ENCODE measurements around the gene CTDNEP1.

The CTDNEP1 gene

DNA sequence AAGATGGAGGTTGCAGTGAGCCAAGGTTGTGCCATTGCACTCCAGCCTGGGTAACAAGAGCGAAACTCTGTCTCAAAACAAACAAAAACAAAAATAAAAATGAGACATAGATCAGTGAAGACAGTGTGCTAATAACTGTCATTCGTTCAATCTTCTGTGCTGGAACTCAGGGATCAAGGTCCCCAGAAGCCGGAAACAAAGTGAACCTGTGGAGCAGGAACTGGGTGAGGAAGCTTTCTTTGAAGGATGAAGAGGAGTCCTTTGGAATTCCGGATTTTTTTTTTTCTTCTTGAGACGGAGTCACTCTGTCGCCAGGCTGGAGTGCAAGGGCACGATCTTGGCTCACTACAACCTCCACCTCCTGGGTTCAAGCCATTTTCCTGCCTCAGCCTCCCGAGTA is 27.9 kb upstream of the CTDNEP1 start:
- no peak for DNase-seq

DNA sequence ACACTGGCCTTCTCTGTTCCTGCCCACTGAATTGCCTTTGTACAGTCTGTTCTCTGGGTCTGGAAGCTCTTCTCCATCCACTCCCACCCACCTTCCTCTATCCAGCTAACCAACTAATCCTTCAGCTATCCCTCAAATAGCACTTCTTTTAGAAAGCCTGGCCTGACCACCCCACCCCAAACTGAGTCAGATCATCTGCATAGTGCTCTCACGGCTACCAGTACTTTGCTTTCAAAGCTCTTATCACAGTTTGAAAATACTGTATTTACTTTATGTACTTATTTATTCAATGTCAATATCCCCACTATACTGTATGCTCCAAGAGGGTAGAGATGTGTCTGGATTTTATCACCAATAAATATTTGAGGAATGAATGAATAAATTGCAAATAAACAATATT is 15.2 kb upstream of the CTDNEP1 start:
- no peak for DNase-seq

DNA sequence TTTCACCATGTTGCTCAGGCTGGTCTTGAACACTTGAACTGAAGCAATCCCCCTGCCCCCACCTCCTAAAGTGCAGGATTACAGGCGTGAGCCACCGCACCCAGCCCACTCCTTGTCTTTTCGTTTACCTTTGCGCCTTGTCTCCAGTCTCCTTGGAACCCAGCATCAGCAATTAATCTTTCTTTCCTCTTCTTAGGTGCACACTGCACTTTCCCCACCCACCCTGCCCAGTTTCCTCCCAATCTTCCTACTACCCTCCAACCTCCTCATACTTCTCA is 12.2 kb upstream of the CTDNEP1 start:
- DNase-seq, result no peak

DNA sequence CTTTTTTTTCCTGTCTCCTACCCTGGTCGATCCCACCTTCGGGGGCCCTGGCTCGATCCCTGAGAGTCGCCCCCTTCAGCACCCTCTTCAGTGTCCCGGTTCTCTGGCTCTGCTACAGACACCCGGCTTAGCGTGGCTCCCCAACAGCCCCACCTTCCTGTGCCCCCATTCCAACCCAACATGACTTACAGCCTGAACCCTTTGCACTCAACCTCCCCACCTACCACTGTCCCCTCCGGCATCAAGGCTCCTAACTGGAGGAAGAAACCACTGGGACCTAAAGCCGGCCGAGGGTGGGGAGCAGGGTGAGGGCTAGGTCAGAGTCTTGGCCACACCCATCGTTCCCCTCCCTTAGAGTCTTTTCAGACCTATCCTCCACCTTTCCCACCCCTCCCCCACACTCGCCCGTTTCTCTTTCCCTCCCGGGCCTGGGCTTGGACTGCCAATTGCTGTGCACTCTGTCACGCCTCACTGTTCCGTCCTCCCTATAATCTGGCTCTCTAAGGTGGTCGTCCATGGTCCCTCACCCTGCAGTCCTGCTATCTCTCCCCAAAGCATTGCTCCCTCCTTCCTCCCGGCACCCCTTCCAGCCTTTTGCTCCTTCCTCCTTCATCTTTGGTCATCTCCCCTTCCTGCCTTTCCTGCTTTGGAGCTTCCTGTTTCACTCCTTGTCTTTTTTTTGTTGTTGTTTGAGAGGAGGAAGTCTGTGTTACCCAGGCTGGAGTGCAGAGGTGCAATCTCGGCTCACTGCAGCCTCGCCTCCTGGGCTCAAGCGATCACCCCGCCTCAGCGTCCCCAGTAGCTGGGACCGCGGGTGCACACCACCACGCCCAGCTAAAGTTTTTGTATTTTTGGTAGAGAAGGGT is 11.6 kb upstream of the CTDNEP1 start:
- peak; percentile 19 for DNase-seq

DNA sequence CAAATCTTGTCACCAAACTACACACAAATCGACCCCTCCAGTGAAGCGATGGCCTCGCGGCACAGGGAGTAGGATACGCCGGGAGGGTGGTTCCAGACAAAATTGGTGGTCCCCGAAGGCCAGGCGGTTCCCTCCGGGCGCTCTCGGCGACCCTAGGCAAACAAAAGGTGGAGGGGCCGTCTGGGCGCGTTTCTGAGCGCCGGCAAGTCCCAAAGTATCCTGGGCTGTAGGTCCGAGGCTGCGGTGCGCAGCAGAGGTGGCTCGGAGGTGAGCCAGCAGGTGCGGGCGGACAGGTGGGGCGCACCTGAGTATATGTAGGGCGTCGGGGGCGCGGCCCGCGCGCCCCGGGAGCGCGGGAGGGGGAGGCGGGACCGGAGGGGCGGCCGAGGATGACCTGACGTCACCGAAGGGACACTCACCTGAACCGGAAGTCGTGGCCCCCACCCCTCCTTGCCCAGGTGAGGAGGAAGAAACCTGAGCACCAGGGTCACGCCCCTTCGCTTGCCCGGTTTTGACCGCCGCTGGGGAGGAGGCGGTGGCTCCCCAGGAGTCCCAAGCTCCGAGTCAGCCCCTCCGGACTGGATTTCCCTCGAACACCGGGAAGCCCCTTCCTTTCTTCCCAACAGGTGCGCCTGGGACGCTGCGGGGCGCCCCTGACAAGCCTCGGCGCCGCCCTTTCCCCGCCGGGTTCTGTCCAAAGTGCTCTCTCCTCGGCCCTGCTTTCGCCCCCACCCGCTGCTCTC is 10.8 kb upstream of the CTDNEP1 start, which contains the start of gene CLDN7:
TSS of gene CLDN7 (minus strand) at position 287 of the 743 bp plus-strand sequence. CDS start 435 bp downstream, outside the sequence.
- peak; percentile 19 for DNase-seq

DNA sequence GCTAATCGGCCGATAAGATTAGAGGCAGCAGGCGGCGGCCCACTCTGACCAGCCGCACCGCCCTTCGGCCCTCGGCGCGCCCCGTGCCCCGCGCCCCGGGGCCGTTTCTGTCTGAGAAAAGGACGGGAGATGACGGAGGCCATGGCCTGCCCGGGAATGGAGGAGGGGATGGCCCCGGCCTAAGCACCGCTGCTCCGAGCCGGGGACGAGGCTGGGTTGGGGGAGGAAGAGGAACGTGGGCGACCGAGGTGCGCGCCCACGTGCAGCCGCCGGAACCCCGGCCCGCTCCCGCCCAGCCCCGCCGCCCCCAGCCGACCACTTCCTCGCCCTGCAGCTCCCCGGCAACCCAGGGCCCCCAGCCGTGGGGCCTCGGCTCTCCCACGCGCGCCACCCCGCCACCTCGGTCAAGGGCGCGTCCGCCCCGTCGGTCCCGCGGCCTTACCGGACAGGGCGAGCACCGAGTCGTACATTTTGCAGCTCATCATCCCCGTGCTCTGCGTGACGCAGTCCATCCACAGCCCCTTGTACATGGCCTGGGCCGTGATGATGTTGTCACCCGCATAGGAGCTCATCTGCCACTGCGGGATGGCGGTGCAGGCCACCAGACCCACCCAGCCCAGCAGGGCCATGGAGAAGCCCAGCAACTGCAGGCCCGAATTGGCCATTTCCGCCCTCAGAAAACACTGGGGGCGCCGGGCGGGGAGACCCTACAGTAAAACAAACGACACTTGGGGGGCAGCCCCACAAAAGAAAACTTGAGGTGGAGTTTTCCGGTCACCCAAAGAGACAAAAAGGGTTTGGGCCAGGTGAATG is 10.1 kb upstream of the CTDNEP1 start:
- DNase-seq, result peak; percentile 46

DNA sequence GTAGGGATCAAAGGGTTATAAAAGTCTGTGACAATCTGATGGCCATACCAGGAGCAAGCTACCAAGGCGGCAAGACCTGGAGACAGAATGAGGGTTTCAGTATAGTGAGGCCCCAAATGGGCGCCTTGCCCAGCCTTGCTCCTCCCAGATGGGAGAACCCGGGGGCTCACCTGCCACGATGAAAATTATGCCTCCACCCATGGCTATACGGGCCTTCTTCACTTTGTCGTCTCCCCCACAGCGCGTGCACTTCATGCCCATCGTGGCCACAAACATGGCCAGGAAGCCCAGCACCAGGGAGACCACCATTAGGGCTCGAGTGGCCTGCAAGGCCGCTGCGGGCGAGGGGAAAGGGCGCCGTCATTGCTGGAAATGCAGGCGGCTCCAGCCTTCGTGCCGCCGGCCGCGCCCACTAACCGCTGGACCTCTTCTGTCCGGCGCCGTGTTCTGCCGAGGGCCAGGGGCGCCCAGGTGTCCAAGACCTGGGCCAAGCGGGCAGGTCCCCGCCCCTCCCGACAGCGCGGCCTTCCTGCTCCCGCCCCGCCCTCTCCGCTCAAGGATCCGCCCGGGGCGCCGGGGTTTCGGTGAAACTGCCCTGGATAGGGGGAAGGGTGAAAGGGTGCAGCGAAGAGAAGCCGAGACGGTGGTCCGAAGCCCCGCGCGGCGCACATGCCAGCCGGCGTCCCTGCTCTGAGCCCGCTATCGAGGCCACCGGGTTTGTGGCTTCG is 9.3 kb upstream of the CTDNEP1 start:
- peak; percentile 59 for DNase-seq

DNA sequence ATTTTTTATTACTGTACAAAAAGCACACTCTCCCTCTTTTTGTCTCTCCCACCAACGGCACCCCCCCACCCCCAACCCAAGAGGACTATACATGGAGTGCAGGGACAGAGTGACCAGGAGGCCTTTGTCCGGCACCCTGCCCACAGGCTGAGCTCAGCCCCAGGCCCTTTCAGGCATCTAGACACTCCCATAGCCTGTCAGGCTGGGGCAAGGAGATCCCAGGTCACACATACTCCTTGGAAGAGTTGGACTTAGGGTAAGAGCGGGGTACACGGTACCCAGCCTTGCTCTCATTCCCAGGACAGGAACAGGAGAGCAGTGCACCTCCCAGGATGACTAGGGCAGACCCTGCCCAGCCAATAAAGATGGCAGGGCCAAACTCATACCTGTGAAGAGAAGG is 8.6 kb upstream of the CTDNEP1 start:
- no peak for DNase-seq

DNA sequence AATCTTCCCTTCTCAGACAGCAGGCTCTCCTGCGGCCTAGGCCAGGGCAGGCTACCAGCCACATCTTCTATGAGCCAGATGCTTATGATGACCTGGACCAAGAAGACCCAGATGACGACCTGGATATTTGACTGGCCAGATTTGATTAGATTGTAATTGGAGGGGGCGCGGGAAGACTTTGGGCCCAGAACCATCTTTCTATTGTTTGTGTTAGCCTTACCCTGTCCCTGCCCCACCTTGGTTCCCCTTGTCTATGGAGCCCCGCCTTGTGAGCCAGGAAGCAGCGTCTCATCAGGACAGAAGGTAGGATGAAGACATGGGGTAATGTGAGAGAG is 8.0 kb upstream of the CTDNEP1 start:
- no peak for DNase-seq

DNA sequence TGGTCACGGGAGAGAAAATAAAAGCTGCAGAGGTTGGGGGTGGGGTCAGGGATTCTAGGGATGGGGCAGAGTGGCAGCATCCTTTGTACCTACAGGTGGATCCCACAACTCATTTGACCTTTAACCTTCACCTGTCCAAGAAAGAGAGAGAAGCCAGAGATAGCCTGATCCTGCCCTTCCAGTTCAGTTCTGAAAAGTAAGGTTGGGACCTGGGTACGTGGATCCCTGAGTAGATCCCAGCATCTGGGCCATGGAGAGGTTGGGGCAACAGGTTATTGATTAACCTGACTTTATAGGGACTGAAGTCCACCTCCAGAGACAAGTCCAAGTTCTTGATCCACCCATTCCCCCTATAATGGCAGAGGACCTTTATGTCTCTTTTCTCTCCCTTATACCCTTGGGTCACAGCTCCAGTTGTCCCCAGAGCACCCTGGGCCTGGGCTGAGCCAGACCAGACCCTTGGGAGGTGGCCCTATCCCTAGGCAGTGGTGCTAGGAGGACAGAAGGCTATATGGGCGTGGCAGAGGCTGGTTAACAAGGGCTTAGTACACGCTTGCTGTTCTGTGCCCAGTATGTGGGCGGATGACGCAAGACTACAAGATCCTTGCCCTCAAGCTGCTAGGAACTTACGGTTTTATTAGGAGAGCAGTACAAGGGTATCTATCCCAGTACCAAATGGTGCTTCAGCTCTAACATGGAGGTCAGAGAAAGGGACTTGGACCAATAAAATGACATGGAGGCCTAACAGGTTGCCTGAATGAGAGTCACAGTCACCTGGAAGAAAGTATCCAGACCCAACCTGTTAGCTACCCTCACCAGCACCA is 7.4 kb upstream of the CTDNEP1 start:
- DNase-seq, result no peak

DNA sequence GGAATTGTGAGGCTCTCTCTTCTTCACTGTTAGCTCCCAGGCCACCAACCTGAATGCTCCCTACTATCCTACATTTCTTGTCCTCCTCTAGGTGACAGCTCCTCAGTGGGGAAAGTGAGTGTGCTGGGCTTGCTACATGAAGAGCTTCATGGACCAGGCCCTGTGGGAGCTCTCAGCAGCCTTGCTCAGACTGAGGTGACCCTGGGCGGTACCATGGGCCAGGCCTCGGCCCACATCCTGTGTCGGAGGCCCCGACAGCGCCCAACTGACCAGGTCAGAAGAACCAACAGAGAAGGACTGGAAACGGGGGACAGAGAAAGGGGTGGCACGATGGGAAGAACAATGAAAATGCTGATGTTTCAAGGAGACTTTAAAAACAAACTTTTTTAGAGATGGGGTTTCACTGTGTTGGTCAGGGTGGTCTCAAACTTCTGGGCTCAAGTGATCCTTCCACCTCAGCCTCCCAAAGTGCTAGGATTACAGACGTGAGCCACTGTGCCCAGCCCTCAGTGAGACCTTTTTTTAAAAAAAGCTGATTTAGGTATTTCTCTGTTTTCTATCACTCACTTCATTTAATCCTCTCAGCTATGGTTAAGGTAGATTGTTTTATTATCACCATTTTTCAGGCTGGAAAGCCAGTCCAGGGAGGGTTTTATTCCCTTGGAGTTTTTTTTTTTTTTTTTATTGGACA is 5.4 kb upstream of the CTDNEP1 start:
- DNase-seq, result no peak

DNA sequence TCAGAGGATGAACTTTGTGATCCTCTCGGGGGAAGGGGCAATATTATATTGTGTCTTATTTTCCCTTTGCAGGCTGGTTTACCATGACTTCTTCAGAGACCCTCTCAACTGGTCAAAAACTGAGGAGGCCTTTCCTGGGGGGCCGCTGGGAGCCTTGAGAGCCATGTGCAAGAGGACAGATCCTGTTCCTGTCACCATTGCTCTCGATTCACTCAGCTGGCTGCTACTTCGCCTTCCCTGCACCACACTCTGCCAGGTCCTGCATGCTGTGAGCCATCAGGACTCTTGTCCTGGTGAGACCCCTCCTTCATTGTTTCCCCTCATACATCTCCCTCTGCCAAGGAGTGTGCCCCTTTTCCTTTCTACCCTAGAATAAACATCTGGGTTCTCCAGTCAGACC is 3.0 kb upstream of the CTDNEP1 start:
- no peak for DNase-seq

DNA sequence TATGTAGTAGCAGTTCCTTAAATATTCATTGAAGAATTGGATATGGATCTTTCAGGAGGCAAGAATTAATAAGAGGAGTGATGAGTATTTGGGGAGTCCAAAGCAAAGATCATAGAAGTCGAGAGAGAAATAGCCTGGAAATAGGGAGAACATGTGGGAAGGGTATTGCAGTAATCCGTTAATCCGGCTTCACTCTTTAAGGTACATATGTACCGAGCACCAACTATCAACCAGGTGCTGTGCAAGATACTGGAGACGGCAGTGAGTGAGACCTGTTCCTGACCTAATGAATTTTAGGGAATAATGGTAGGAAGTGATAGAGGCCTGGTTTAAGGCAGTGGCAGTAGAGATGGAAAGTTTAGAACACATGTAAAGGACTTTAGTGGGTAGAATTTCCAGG is 1.5 kb upstream of the CTDNEP1 start:
- DNase-seq, result no peak

DNA sequence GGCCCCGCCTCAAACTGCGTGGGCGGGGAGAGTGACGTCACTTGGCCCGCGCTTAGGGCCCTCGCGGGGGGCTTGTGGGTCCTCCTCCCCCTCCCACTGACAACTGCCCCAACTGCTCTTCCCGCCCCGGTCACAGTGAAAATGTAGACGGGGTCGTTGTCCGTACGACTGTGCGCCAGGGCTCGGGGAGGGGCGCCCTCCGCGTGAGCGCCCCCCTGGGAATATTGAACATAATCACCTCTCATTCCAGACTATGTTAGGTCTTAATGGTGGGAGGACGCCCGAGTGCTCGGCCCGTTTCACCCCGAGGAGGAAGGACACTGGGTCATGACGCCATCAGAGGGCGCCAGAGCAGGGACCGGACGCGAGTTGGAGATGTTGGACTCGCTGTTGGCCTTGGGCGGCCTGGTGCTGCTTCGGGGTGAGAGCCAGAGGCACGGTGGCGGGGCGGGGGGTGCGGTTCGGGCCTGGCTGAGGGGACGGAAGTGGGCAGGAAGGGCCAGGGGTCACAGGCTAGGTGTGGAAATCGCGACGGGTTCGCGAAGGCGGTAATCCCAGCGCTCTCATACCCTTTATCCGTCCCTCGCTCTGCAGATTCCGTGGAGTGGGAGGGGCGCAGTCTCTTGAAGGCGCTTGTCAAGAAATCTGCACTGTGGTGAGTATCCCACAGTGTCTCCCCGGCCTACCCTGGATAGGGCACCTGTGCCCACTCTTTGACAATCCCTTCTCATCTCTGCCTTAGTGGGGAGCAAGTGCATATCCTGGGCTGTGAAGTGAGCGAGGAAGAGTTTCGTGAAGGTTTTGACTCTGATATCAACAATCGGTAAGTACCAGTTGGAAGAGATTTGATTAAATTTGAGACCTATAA is 876 bp upstream of the CTDNEP1 start, which contains the start of gene ELP5:
TSS of gene ELP5 (plus strand) at position 40 of the 868 bp plus-strand sequence. CDS start at position 376, 336 bp downstream.
- DNase-seq, result peak; percentile 87

DNA sequence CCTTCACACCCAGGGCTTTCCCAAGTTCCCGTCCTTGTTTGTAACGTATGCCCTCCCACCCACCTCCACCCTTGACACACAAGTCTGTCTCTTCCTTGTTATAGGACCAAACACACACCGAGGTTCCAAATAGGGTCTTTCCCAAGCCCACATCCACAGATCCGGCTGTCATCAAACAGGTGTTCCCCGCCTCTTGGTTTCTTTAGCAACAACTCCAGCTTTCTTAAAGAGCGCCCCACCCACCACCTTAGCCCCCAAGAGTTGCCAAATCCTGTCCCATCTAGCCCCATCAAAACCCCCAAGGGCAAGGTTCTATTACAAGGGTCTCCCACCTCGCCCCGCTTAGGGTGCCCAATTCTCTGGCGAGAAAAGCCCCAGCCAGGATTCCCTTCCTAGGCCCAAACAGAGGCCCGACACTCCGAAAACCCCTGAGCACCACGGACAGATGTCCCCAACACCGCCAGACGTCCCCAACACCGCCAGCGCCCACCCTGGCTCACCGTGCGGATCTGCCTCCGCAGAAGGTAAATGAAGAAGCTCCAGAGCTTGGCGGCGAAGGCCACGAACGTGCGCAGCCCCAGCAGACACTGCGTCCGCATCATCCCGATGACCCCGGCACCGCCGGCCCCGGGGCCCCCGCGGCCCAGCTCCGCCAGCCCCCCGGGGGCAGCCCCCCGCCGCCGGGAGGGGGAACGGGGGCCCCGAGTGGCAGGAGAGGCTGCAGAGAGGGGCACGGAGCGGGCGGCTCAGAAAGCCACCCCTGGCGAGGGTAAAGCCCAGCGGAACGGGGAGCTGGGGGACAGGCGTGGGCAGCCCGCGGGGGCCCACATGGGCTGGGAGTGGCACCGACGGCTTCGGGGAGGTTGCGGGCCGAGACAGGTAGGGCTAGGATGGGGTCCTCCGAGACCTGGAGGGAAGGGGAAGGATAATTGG is 573 bp downstream of the CTDNEP1 start:
- no peak for DNase-seq

DNA sequence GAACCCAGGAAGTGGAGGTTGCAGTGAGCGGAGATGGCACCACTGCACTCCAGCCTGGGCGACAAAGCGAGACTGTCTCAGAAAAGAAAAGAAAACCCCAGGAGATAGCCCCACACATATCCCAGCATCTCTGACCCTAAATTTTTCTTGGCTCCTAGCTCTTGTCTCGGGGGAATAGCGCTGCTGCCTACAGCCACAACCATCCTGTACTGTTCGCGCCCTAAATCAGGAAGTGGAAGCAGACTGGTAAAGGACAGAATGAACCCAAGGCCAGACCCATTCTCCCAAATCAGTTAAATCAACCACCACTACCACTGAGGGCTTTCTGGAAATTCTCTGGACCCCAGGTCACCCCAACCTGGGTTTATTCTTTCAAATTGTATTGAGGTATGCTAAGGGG is 1.7 kb downstream of the CTDNEP1 start:
- no peak for DNase-seq

DNA sequence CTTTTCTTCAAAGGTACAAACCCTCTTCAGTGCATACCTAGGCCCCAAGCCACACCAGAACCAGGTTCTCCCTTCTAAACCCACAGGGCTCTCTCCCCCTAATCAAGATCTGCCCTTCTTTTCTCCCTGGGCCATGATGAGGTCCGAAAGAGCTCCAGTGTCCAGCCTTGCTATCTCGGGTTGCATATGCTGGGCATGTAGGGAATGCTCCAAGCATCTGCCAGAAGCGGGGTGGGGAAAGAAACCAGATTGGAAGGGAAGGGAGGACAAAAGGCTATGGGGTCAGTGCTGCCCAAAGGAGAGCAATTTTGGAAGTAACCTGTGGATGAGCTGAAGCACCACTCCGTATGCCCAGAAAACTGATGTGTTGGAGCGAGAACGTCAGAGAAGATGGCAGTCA is 2.3 kb downstream of the CTDNEP1 start:
- no peak for DNase-seq

DNA sequence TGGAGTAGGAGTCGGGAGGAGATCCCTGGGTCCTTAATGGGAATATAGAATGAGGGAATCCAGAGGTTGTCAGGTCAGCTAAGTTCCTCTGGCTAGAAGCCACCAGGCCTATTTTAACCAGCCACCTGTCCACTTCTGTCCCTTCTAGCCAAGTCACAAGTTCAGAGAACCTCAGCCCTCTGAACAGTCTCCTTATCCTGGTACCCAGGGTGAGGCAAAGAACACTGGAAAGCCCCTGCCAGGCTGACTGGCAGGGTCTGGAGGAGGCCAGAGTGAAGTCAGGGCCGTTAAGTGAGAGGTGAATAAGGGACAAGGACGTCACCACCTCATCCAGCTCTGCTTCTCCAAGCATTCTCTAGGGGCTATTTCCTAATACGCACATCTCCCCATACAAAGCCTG is 2.7 kb downstream of the CTDNEP1 start:
- DNase-seq, result no peak

DNA sequence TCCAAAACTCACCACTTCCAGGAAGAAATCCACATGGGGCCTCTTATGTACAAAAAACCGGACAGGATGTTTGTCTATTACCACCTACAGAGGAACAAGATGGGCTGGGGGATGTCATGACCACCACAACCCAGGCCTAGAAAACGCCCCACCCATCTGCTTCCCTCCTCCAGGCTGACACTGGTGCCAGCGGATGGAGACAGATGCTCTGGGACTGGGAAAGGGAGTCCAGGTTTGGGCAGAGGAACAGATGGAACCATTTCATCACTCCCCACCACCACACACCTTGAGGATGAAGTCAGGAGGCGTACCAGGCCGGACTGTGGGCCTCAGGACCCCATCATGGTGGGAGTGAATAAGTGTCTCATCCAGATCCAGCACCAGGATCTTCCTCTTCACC is 4.8 kb downstream of the CTDNEP1 start:
- DNase-seq, result no peak

Data from CD4-positive, alpha-beta T cell treated with Interleukin-17A for 4 hours (primary cell).